Endodermal cell (in vitro differentiated cells): ENCODE results near the gene EYS. TPM values are rescaled to one million over a fixed set of nuclear protein-coding genes. Genes with fewer than 3 reads are reported as not detected.

Source experiments
- DNase-seq: peaks from one replicate; pipeline ENCODE4 v3.0.0-alpha.2; 2017
- H3K27ac ChIP-seq: 2 replicates; pipeline ENCODE4 v1.5.1; 2013; ENCODE audit warnings: mild to moderate bottlenecking, low read depth, low read length, moderate library complexity
- H3K27me3 ChIP-seq: 2 replicates; pipeline ENCODE4 v1.6.1; 2013; ENCODE audit warnings: mild to moderate bottlenecking, low read length, moderate library complexity; ENCODE audit not compliant: insufficient read depth, control insufficient read depth, poor library complexity, severe bottlenecking
- H3K36me3 ChIP-seq: 2 replicates; pipeline ENCODE4 v1.7.0; 2013; ENCODE audit warnings: mild to moderate bottlenecking, low read length, moderate library complexity; ENCODE audit not compliant: control insufficient read depth, insufficient read depth
- H3K4me1 ChIP-seq: one replicate; pipeline ENCODE4 v1.7.0; 2013; ENCODE audit warnings: low read length; ENCODE audit not compliant: control insufficient read depth, insufficient read depth
- H3K4me3 ChIP-seq: 2 replicates; pipeline ENCODE4 v1.5.1; 2013; ENCODE audit warnings: mild to moderate bottlenecking, low read length, moderate library complexity
- H3K9ac ChIP-seq: 2 replicates; pipeline ENCODE4 v1.6.1; 2013; ENCODE audit warnings: mild to moderate bottlenecking, low read length, moderate library complexity; ENCODE audit not compliant: poor library complexity, severe bottlenecking; ENCODE audit errors: extremely low read depth
- H3K9me3 ChIP-seq: 2 replicates; pipeline ENCODE4 v1.6.1; 2013; ENCODE audit warnings: mild to moderate bottlenecking, low read length, moderate library complexity; ENCODE audit not compliant: control insufficient read depth
- H3K27ac Mint-ChIP-seq: 2 replicates; pipeline ENCODE4 v1.8.0; 2020; ENCODE audit warnings: mixed read lengths
- H3K27me3 Mint-ChIP-seq: 2 replicates; pipeline ENCODE4 v1.8.0; 2021; ENCODE audit warnings: mild to moderate bottlenecking, mixed read lengths; ENCODE audit not compliant: insufficient read depth
- H3K36me3 Mint-ChIP-seq: 2 replicates; pipeline ENCODE4 v1.8.0; 2020; ENCODE audit warnings: low read depth, mixed read lengths
- H3K4me1 Mint-ChIP-seq: 2 replicates; pipeline ENCODE4 v1.8.0; 2020; ENCODE audit warnings: mixed read lengths
- H3K4me3 Mint-ChIP-seq: 2 replicates; pipeline ENCODE4 v1.8.0; 2020; ENCODE audit warnings: mild to moderate bottlenecking, moderate library complexity, mixed read lengths
- H3K9me3 Mint-ChIP-seq: 2 replicates; pipeline ENCODE4 v1.8.0; 2020; ENCODE audit warnings: mild to moderate bottlenecking, mixed read lengths
- WGBS, 2 experiments: methylation state at CpG; one replicate each; pipeline versions ENCODE4 v1.1.5 to v1.1.7; 2013; ENCODE audit warnings: missing lambda C conversion rate in 2 of 2, mixed read lengths in 1 of 2; ENCODE audit not compliant: insufficient coverage in 1 of 2, insufficient read length in 1 of 2; 5-methylcytosine and 5-hydroxymethylcytosine counted together
- total RNA-seq, 2 donors: library from RNA; stranded (reverse); fragmentation: NEBNext Ultra II Directional in 1 of 2; extraction: Animal tissue kit (Norgen Biotek cat#: 25700) in 1 of 2; gene quantifications; 2 replicates in 1 of 2; 3 replicates in 1 of 2; pipeline ENCODE4 v1.2.1, GENCODE V29; 2021
- TF ChIP-seq, protein P1 (sequence below): fragments of 200-600 bp; sonication (generic); conservative IDR thresholded peaks from 2 replicates; pipeline ENCODE4 v1.5.0; 2021; ENCODE audit warnings: antibody characterized with exemption, mild to moderate bottlenecking

EYS gene
- total RNA-seq, 2 donors from 2014 or later, result 0.31 to 0.70 TPM

DNA sequence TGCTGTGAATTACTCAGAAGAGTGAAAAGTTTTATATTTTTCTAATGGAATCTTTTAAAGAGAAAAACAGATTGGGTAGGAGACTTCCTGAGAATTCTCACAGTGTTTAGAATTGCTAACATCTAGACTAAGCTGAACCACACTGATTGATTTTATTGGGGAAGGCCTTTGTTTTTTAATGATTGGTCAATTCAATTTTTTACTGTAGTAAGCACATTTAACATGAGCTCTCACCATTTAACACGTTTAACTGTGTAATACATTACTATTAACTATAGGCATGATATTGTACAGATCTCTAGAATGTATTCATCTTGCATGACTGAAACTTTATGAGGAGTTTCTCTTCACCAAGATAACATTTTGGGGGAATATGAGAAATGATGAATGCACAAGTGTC, 1084.1 kb downstream of the EYS start:
- H3K9me3 ChIP-seq, result no peaks in the 10 kb centered on the region
- no peak overlapping the region for H3K9ac ChIP-seq
- Mint-ChIP-seq H3K27ac (no peak overlapping the region), H3K9me3 (no peaks in the 10 kb centered on the region), H3K27me3 (no peaks in the 10 kb centered on the region), H3K4me1 (no peaks in the 10 kb centered on the region), H3K4me3 (no peak overlapping the region), H3K36me3 (no peaks in the 10 kb centered on the region)
- H3K4me1 ChIP-seq, result no peaks in the 10 kb centered on the region
- no peak overlapping the region for H3K27ac ChIP-seq
- no peak overlapping the region for H3K4me3 ChIP-seq
- no peaks in the 10 kb centered on the region for H3K27me3 ChIP-seq
- TF ChIP-seq, protein P1, sequence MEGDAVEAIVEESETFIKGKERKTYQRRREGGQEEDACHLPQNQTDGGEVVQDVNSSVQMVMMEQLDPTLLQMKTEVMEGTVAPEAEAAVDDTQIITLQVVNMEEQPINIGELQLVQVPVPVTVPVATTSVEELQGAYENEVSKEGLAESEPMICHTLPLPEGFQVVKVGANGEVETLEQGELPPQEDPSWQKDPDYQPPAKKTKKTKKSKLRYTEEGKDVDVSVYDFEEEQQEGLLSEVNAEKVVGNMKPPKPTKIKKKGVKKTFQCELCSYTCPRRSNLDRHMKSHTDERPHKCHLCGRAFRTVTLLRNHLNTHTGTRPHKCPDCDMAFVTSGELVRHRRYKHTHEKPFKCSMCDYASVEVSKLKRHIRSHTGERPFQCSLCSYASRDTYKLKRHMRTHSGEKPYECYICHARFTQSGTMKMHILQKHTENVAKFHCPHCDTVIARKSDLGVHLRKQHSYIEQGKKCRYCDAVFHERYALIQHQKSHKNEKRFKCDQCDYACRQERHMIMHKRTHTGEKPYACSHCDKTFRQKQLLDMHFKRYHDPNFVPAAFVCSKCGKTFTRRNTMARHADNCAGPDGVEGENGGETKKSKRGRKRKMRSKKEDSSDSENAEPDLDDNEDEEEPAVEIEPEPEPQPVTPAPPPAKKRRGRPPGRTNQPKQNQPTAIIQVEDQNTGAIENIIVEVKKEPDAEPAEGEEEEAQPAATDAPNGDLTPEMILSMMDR, result no peak
- DNase-seq, result no peak
- no CpG with 5 or more reads among the region's 1 CpG for WGBS, 2 experiments
- no peaks in the 10 kb centered on the region for H3K36me3 ChIP-seq

DNA sequence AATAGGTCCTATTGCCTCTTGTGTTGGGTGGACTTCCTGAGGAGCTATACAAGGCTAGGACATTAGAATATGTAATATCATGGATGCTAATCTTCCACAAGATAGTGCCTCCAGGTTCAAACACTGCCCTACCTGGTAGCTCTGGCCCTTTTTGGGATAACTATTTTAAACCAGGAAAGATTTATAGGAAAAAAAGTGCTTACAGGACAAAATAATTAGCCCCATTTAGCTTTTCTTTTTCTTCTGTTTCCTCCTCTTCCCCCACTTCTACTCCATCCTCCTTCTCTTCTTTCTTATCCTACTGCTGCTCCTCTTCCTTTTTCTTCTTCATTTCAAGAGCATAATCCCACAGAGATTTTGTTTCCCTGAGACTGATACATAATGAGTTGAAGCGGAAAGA, 1104.0 kb downstream of the EYS start:
- H3K4me1 ChIP-seq, result no peaks in the 10 kb centered on the region
- H3K9me3 ChIP-seq, result no peaks in the 10 kb centered on the region
- no peak overlapping the region for H3K4me3 ChIP-seq
- peaks cover 3% of the 10 kb centered on the region for H3K27me3 Mint-ChIP-seq
- H3K36me3 ChIP-seq, result no peaks in the 10 kb centered on the region
- H3K4me3 Mint-ChIP-seq, result no peak overlapping the region
- no peak overlapping the region for H3K27ac Mint-ChIP-seq
- TF ChIP-seq, protein P1, result no peak
- H3K9me3 Mint-ChIP-seq, result no peaks in the 10 kb centered on the region
- no peaks in the 10 kb centered on the region for H3K4me1 Mint-ChIP-seq
- H3K27ac ChIP-seq, result no peak overlapping the region
- no peak overlapping the region for H3K9ac ChIP-seq
- H3K27me3 ChIP-seq, result no peaks in the 10 kb centered on the region
- no peaks in the 10 kb centered on the region for H3K36me3 Mint-ChIP-seq
- no peak for DNase-seq
- 92 to 100% methylated on average over 1 of the region's 1 CpG for WGBS, 2 experiments

DNA sequence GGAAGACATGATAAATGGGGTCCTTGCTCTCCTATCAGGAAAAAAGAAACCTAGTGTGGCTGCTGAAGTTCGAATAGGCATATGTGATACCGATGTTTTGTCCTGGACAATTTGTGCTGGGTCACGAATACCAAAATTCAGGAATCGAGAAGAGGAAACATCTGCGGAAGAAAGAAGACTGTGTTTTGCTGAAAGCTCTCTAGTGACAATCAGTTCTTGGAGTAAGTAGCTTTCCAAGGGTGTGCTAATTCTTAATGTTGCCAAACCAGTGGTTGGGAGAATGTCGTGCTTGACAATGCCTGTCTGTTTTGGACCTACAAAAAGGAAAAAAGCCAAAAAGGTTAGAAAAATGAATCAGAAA, 1115.4 kb downstream of the EYS start:
- Histone ChIP-seq H3K4me1 (no peaks in the 10 kb centered on the region), H3K9ac (no peak overlapping the region), H3K36me3 (no peaks in the 10 kb centered on the region), H3K9me3 (no peaks in the 10 kb centered on the region), H3K27me3 (no peaks in the 10 kb centered on the region), H3K27ac (no peak overlapping the region), H3K4me3 (no peak overlapping the region)
- no peak overlapping the region for H3K27ac Mint-ChIP-seq
- WGBS, 2 experiments, result 88 to 91% methylated on average over 6 of the region's 6 CpGs
- H3K36me3 Mint-ChIP-seq, result no peaks in the 10 kb centered on the region
- H3K4me1 Mint-ChIP-seq, result no peaks in the 10 kb centered on the region
- H3K9me3 Mint-ChIP-seq, result no peaks in the 10 kb centered on the region
- no peaks in the 10 kb centered on the region for H3K27me3 Mint-ChIP-seq
- TF ChIP-seq, protein P1, result no peak
- H3K4me3 Mint-ChIP-seq, result no peak overlapping the region
- DNase-seq, result no peak
